Epithelial cell of proximal tubule (primary cell): Measurements from ENCODE around the gene TGFB1I1. TPM values are rescaled to one million over a fixed set of nuclear protein-coding genes. Genes with fewer than 3 reads are reported as not detected.
"Not testable (repeated sequence)": the region's sequence is repeated elsewhere in the genome, so short reads cannot be mapped to it uniquely, and the experiment has no call there.

Source experiments
- DNase-seq: peaks from one replicate; pipeline ENCODE4 v3.0.0-alpha.2; 2011; ENCODE audit warnings: low read depth
- H3K4me3 ChIP-seq: 2 replicates; pipeline ENCODE4 v1.5.1; 2011; ENCODE audit warnings: low read depth, mild to moderate bottlenecking, low read length
- CTCF ChIP-seq: conservative IDR thresholded peaks from 2 replicates; pipeline ENCODE4 v1.5.1; 2012; ENCODE audit warnings: low read depth, mild to moderate bottlenecking, low read length
- total RNA-seq: library from RNA; depleted of rRNA; stranded (reverse); fragments of >200 nt; gene quantifications from 2 replicates; pipeline ENCODE4 v1.2.3, GENCODE V29; 2015

The TGFB1I1 gene
- total RNA-seq, 1 donor from 2014 or later = 62.2 TPM

GRCh38 chr16:31429314-31429713 is 42.6 kb upstream of the TGFB1I1 start:
- TF ChIP-seq CTCF = no peak
- DNase-seq = no peak
- no peak overlapping the region for H3K4me3 ChIP-seq

DNA sequence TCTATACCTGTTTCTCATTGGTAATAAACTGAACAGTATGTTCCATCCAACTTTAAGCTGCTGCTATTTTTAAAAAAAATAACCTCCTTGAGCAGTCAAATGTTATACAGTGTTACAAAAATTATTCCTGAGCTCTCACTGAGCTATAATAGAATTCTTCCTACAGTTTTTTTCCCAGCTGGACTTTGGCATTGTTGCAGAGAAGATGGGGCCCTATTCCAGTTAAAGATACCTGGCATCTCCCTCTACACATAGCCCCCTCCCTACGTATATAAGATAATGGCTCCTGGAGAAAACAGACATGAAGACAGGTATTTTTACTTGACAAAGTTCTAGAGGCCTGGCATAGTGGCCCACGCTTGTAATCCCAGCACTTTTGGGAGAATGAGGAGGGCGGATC is 42.2 kb upstream of the TGFB1I1 start:
- no peak for TF ChIP-seq CTCF
- no peak for DNase-seq
- no peak overlapping the region for H3K4me3 ChIP-seq

DNA sequence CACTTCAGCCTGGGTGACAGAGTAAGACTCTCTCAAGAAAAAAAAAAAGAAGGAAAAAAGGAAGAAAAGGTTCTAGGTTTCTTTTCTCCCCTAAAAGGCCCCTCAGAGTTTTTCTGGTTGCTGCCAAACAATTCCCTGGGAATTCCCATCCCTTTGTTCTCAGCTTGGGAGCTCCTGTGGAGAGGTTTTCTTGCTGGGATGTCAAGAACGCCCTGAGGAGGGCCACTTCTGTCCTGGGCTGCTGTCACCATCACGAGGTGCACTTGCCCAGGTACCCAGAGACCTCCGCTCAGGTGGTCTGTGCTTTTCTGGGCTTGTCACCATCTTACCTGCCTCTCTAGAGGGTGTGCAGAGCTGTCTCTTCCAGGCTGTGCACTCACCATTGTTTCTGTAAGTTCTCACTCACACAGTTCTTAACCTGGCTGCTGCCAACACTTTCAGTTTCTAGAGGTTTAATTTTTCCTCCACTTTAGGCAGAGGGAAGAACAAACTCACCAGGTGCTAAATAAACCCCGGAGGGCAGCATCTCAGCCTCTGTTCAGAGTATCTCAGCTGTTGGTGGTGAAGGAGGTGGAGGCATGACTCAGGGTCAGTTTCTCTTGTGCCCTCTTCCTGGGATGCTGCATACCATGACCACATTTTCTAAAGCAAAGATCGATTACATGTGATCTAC is 41.4 kb upstream of the TGFB1I1 start:
- H3K4me3 ChIP-seq = no peak overlapping the region
- DNase-seq = no peak
- no peak for TF ChIP-seq CTCF

DNA sequence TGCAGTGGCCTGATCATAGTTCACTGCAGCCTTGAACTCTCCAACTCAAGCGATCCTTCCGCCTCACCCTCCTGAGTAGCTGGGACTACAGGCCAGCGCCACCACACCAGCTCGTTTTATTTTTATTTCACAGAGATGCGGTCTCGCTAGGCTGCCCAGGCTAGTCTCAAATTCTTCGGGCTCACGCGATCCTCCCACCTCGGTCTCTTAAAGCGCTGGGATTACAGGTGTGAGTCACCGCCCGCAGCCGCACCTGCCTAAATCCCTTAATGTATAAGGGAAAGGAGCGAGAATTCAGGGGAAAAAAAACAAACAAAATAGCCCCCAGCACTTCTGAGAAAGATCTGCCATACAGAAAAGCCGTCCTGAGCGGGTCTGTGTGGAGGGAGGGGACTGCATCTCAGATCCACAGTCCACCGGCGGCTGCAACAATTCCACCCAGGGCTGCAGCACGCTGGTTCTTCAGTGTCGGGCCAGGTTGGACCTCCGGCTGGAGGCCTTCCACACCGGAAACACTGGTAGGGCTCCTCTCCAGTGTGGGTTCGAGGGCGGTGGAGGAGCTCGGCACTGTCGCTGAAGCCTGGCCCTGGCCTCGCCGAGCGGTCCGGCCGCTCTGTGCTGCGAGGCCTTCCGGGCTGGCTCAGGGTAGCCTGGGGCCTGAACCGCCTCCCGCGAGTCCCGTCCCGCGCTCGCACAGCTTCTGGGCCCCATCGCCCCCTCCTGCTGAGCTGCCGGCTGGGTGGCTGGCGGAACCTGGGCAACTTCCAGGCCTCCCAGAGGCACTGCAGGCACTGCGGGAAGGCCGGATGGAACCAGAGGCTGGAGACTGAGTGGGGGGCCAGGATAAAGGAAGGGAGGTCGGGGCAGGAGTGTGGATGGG is 36.4 kb upstream of the TGFB1I1 start:
- no peak for DNase-seq
- H3K4me3 ChIP-seq = no peak overlapping the region
- TF ChIP-seq CTCF = no peak

DNA sequence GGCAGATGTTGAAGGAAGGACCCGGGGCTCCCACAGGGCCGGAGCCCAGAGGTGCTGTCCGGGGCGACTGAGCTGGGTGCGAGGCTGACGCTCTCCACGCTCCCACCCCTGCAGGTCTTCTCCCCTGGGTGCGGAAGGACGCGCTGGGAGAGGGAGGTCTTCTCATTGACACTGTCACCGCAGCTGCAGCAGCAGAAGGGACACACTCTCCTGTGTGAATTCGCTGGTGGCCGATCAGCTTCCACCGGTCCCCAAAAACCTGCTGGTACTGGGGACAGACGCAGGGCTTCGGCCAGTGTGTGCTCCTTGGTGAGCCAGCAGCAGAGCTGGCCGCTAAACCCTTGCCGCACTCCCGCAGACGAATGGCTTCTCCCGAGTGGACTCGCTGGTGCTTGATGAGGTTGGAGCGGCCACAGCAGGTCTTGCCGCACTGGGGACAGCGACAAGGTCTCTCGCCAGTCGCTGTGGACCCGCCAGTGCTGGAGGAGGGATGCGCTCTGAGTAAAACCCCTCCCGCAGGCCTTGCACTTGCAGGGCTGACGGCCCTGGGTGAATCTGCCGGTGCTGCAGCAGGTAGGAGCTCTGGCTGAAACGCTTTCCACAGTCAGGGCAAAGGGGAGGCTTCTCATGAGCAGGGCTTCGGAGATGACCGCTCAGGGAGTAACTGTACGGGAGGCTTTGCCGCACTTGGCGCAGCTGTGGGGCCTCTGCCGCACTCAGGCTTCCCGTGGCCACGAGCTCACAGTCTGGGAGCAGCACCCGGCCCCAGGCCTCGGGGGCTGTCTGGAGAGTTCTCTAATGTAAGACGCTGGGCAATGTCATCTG is 35.5 kb upstream of the TGFB1I1 start:
- H3K4me3 ChIP-seq = no peak overlapping the region
- no peak for DNase-seq
- no peak for TF ChIP-seq CTCF

DNA sequence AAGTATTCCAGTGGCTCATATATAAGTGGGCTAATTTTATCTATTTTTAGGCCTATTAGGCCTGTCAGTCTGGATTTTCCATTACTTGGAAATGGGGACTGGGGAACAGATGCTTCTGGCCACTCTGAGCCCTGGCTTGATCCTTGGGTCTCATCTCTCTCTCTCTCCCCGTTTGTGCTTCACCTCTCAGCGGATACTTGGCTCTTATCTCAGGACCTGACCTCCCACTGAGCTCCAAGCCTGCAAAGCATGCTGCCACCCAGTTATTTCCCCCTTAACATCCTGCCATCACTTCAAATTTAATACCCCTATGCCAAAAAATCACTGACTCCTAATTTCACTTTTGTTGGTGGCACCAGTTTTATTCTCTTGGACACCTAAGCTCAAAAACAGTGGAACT is 33.5 kb upstream of the TGFB1I1 start:
- DNase-seq = no peak
- TF ChIP-seq CTCF = no peak
- no peak overlapping the region for H3K4me3 ChIP-seq

GRCh38 chr16:31439023-31439422 is 32.9 kb upstream of the TGFB1I1 start:
- not testable (repeated sequence) for DNase-seq

More at GRCh38 chr16:31439023-31439422, 32.9 kb upstream of the TGFB1I1 start:
- H3K4me3 ChIP-seq = not testable (repeated sequence)
